Astrocyte (in vitro differentiated cells and primary cell): ENCODE measurements around the gene CCR5AS.

Experiments used
- CTCF ChIP-seq: IDR thresholded peaks from 2 replicates; pipeline ENCODE4 v1.5.1; 2011; ENCODE audit warnings: low read depth, mild to moderate bottlenecking, inconsistent platforms, low read length, moderate library complexity; ENCODE audit not compliant: insufficient read depth
- EZH2 ChIP-seq: IDR thresholded peaks from 2 replicates; pipeline ENCODE4 v1.6.1; 2012; ENCODE audit warnings: mild to moderate bottlenecking, low read length, inconsistent platforms; ENCODE audit not compliant: insufficient read depth

- TF ChIP-seq CTCF (no peak), EZH2 (no peak)
Measured at GRCh38 chr3:46337911-46338310, 69.0 kb downstream of the CCR5AS start.
